Measurements from ENCODE around the gene BAZ1A.
"Not testable (repeated sequence)": the region's sequence is repeated elsewhere in the genome, so short reads cannot be mapped to it uniquely, and the experiment has no call there.

The BAZ1A gene

GRCh38 chr14:34785223-34786006 is 89.7 kb downstream of the BAZ1A start:
- no peak for DNase-seq (ENCODE audit: low read depth in 2 of 3, low spot score in 2 of 3)

- no peak for DNase-seq (ENCODE audit: low read depth in 2 of 3, low spot score in 2 of 3)
These were observed 93.1 kb downstream of the BAZ1A start for GRCh38 chr14:34782031-34782430.

GRCh38 chr14:34781242-34781641 is 93.9 kb downstream of the BAZ1A start:
- DNase-seq (ENCODE audit: low read depth in 2 of 3, low spot score in 2 of 3), result no peak

- no peak for DNase-seq (ENCODE audit: low read depth in 2 of 3, low spot score in 2 of 3)
These were observed 94.5 kb downstream of the BAZ1A start for GRCh38 chr14:34780646-34781045.

- DNase-seq (ENCODE audit: low read depth in 2 of 3, low spot score in 2 of 3), result no peak
These were observed 96.4 kb downstream of the BAZ1A start for GRCh38 chr14:34778744-34779143.

GRCh38 chr14:34776611-34777010 is 98.5 kb downstream of the BAZ1A start:
- DNase-seq (ENCODE audit: low read depth in 2 of 3, low spot score in 2 of 3), result no peak

- no peak for DNase-seq (ENCODE audit: low read depth in 2 of 3, low spot score in 2 of 3)
These were observed 99.2 kb downstream of the BAZ1A start for GRCh38 chr14:34775922-34776321.

- no peak for DNase-seq (ENCODE audit: low read depth in 2 of 3, low spot score in 2 of 3)
These were observed 99.8 kb downstream of the BAZ1A start for GRCh38 chr14:34775342-34775741.

- no peak for DNase-seq (ENCODE audit: low read depth in 2 of 3, low spot score in 2 of 3)
These were observed 104.3 kb downstream of the BAZ1A start for GRCh38 chr14:34770901-34771300.

- DNase-seq (ENCODE audit: low read depth in 2 of 3, low spot score in 2 of 3), result no peak
These were observed 108.6 kb downstream of the BAZ1A start for GRCh38 chr14:34766606-34767005.

- DNase-seq (ENCODE audit: low read depth in 2 of 3, low spot score in 2 of 3), result no peak
These were observed 109.1 kb downstream of the BAZ1A start for GRCh38 chr14:34766060-34766459.

GRCh38 chr14:34755215-34755614 is 119.9 kb downstream of the BAZ1A start:
- DNase-seq (ENCODE audit: low read depth in 2 of 3, low spot score in 2 of 3), result no peak

GRCh38 chr14:34754687-34755086 is 120.5 kb downstream of the BAZ1A start:
- no peak for DNase-seq (ENCODE audit: low read depth in 2 of 3, low spot score in 2 of 3)

- no peak for DNase-seq (ENCODE audit: low read depth in 2 of 3, low spot score in 2 of 3)
These were observed 124.5 kb downstream of the BAZ1A start for GRCh38 chr14:34750670-34751069.

GRCh38 chr14:34750233-34750632 is 124.9 kb downstream of the BAZ1A start:
- DNase-seq (ENCODE audit: low read depth in 2 of 3, low spot score in 2 of 3), result no peak

GRCh38 chr14:34749408-34749807 is 125.8 kb downstream of the BAZ1A start:
- DNase-seq (ENCODE audit: low read depth in 2 of 3, low spot score in 2 of 3), result no peak

GRCh38 chr14:34742270-34743115 is 132.7 kb downstream of the BAZ1A start:
- no peak for DNase-seq (ENCODE audit: low read depth in 2 of 3, low spot score in 2 of 3)

GRCh38 chr14:34741840-34742239 is 133.3 kb downstream of the BAZ1A start:
- DNase-seq (ENCODE audit: low read depth in 2 of 3, low spot score in 2 of 3), result no peak

- not testable (repeated sequence) for DNase-seq (ENCODE audit: low read depth in 2 of 3, low spot score in 2 of 3)
These were observed 135.0 kb downstream of the BAZ1A start for GRCh38 chr14:34740139-34740538.

- not testable (repeated sequence) for DNase-seq (ENCODE audit: low read depth in 2 of 3, low spot score in 2 of 3)
These were observed 138.1 kb downstream of the BAZ1A start for GRCh38 chr14:34737079-34737478.

GRCh38 chr14:34733245-34733644 is 141.9 kb downstream of the BAZ1A start:
- no peak for DNase-seq (ENCODE audit: low read depth in 2 of 3, low spot score in 2 of 3)

- DNase-seq (ENCODE audit: low read depth in 2 of 3, low spot score in 2 of 3), result no peak
These were observed 142.4 kb downstream of the BAZ1A start for GRCh38 chr14:34732802-34733201.
